ENCODE results near the gene NUAK1.
"Not testable (repeated sequence)": the region's sequence is repeated elsewhere in the genome, so short reads cannot be mapped to it uniquely, and the experiment has no call there.

- TF ChIP-seq, protein P1, sequence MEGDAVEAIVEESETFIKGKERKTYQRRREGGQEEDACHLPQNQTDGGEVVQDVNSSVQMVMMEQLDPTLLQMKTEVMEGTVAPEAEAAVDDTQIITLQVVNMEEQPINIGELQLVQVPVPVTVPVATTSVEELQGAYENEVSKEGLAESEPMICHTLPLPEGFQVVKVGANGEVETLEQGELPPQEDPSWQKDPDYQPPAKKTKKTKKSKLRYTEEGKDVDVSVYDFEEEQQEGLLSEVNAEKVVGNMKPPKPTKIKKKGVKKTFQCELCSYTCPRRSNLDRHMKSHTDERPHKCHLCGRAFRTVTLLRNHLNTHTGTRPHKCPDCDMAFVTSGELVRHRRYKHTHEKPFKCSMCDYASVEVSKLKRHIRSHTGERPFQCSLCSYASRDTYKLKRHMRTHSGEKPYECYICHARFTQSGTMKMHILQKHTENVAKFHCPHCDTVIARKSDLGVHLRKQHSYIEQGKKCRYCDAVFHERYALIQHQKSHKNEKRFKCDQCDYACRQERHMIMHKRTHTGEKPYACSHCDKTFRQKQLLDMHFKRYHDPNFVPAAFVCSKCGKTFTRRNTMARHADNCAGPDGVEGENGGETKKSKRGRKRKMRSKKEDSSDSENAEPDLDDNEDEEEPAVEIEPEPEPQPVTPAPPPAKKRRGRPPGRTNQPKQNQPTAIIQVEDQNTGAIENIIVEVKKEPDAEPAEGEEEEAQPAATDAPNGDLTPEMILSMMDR (conservative IDR thresholded peaks at IDR 0.05): not testable (repeated sequence)
- TF ChIP-seq ZFX (IDR thresholded peaks at IDR 0.05): not testable (repeated sequence)
These were observed 3.2 kb upstream of the NUAK1 start for GRCh38 chr12:106141920-106142319.

Data from C4-2B (cell line).